ENCODE data around the gene NPRL2. TPM values are rescaled to one million over a fixed set of nuclear protein-coding genes. Genes with fewer than 3 reads are reported as not detected.
A peak's percentile ranks its signal among the peaks of the same experiment; 100 is the strongest.

Gene NPRL2
- total RNA-seq, 1 experiment from 2014 or later, result 35.4 TPM

- peaks cover 3% of the 10 kb centered on the region; the same call in 1 of the 2 replicates for H3K79me2 ChIP-seq (ENCODE audit: insufficient read depth, low read length)
- no peak for TF ChIP-seq CBX3 (IDR thresholded peaks at IDR 0.05; ENCODE audit: low read depth)
- no peak for TF ChIP-seq TCF7L2 (IDR thresholded peaks at IDR 0.05; ENCODE audit: borderline replicate concordance, extremely low read depth, insufficient read depth, insufficient read length)
- TF ChIP-seq, protein P1, sequence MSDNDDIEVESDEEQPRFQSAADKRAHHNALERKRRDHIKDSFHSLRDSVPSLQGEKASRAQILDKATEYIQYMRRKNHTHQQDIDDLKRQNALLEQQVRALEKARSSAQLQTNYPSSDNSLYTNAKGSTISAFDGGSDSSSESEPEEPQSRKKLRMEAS (IDR thresholded peaks at IDR 0.05), result no peak
- TF ChIP-seq EGR1 (IDR thresholded peaks at IDR 0.05; ENCODE audit: low read depth), result no peak
- no peak for TF ChIP-seq ELF1 (IDR thresholded peaks at IDR 0.05; ENCODE audit: borderline replicate concordance, low read depth)
- no peak for TF ChIP-seq SRF (IDR thresholded peaks at IDR 0.05; ENCODE audit: low read depth)
- no peak for TF ChIP-seq REST (IDR thresholded peaks at IDR 0.05; ENCODE audit: low read depth)
- TF ChIP-seq SP1 (IDR thresholded peaks at IDR 0.05; ENCODE audit: low read depth), result no peak
- no peak for TF ChIP-seq YY1 (IDR thresholded peaks at IDR 0.05; ENCODE audit: extremely low read depth, insufficient replicate concordance, low read depth, low read length)
- TF ChIP-seq CTCF (IDR thresholded peaks at IDR 0.05 in 2 of 3, conservative IDR thresholded peaks at IDR 0.05 in 1 of 3; ENCODE audit: borderline replicate concordance in 1 of 3, insufficient read depth in 1 of 3, low read depth in 2 of 3, low read length in 2 of 3), result no peak
- TF ChIP-seq POLR2A (IDR thresholded peaks at IDR 0.05; ENCODE audit: borderline replicate concordance, extremely low read depth, insufficient read depth, insufficient read length), result no peak
- TF ChIP-seq, protein P2, sequence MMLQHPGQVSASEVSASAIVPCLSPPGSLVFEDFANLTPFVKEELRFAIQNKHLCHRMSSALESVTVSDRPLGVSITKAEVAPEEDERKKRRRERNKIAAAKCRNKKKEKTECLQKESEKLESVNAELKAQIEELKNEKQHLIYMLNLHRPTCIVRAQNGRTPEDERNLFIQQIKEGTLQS (IDR thresholded peaks at IDR 0.05), result no peak
- TF ChIP-seq ZFX (IDR thresholded peaks at IDR 0.05), result no peak
- no peak for TF ChIP-seq RAD21 (IDR thresholded peaks at IDR 0.05; ENCODE audit: low read depth)
- no peak for TF ChIP-seq JUND (IDR thresholded peaks at IDR 0.05)
- TF ChIP-seq FOSL1 (IDR thresholded peaks at IDR 0.05; ENCODE audit: low read depth), result no peak
- no peak for TF ChIP-seq POLR2AphosphoS5 (IDR thresholded peaks at IDR 0.05; ENCODE audit: low read depth, low read length)
- RAD21 ChIA-PET (ENCODE audit: low non-redundant PET in 1 of 2, low total read pairs in 2 of 2, uncharacterized antibody in 2 of 2, unreplicated experiment in 2 of 2), result no interaction called here
- CTCF ChIA-PET, result no interaction called here
- ATAC-seq (no peak), DNase-seq (ENCODE audit: low read depth, low spot score) (no peak)
- H2AFZ ChIP-seq (ENCODE audit: low read depth, low read length, poor library complexity, severe bottlenecking), result no peak overlapping the region
- no peak overlapping the region for H3K9ac ChIP-seq (ENCODE audit: low read length)
- H3K4me1 ChIP-seq (ENCODE audit: control insufficient read depth in 1 of 2, insufficient read depth in 2 of 2, low read length in 2 of 2), result peaks cover 14 to 40% of the 10 kb centered on the region in 2 experiments
- no TSS peak for BruUV-seq (replicated peaks)
- no peaks in the 10 kb centered on the region for H4K20me1 ChIP-seq (ENCODE audit: insufficient read depth)
- H3K36me3 ChIP-seq (ENCODE audit: control insufficient read depth in 1 of 2, insufficient read depth in 2 of 2, low read length in 2 of 2), result no peaks in the 10 kb centered on the region
- H3K9me2 ChIP-seq (ENCODE audit: insufficient read depth), result no peaks in the 10 kb centered on the region
- H3K4me2 ChIP-seq (ENCODE audit: low read length), result peak overlapping the region; percentile 97; the same call in 1 of the 2 replicates
- H3K9me3 ChIP-seq (ENCODE audit: control insufficient read depth in 1 of 2, insufficient read depth in 1 of 2, low read depth in 1 of 2, low read length in 2 of 2), result no peaks in the 10 kb centered on the region
- intact Hi-C loops (cut with micrococcal nuclease), result no loop called here
- H3K27me3 ChIP-seq (ENCODE audit: insufficient read depth, low read length), result no peaks in the 10 kb centered on the region
- POLR2A ChIA-PET, result interaction anchor here (1.2 kb wide), 1 partner anchor 62 kb away, joined by 3 read pairs; the partner anchor contains the start of gene GNAI2
- H3K27ac ChIP-seq (ENCODE audit: low read depth, low read length), result no peak overlapping the region; the same call in 1 of the 2 replicates
- H3K4me3 ChIP-seq (replicated peaks in 1 of 2; ENCODE audit: low read depth in 1 of 2, low read length in 2 of 2), result no peak overlapping the region
These were observed 53.2 kb downstream of the NPRL2 start for GRCh38 chr3:50297384-50297775.
